HL-60 (cell line): ENCODE results near the gene ASB18.

Experiments
- DNase-seq, 2 experiments: peaks; one replicate each; pipeline ENCODE4 v3.0.0-alpha.2; 2010 to 2020; ENCODE audit warnings: low read depth in 1 of 2, low spot score in 1 of 2
- H3K27ac ChIP-seq: fragments of 250-450 bp; sonication (Bioruptor Pico); replicated peaks from 2 replicates; pipeline ENCODE4 v1.5.1; 2020; ENCODE audit warnings: mild to moderate bottlenecking, moderate library complexity
- H3K27me3 ChIP-seq: fragments of 250-450 bp; sonication (Bioruptor Pico); 2 replicates; pipeline ENCODE4 v1.5.1; 2021; ENCODE audit warnings: mild to moderate bottlenecking, moderate library complexity; ENCODE audit not compliant: insufficient read depth, poor library complexity, severe bottlenecking
- H3K4me3 ChIP-seq: replicated peaks from 2 replicates; pipeline ENCODE4 v1.5.1; 2011; ENCODE audit warnings: mild to moderate bottlenecking, control low read depth, low read length; ENCODE audit not compliant: insufficient read depth
- GABPA ChIP-seq: IDR thresholded peaks from 2 replicates; pipeline ENCODE4 v1.6.1; 2012; ENCODE audit warnings: low read depth
- POLR2AphosphoS5 ChIP-seq: IDR thresholded peaks from 2 replicates; pipeline ENCODE4 v1.6.1; 2012; ENCODE audit warnings: low read depth
- SPI1 ChIP-seq: IDR thresholded peaks from 2 replicates; pipeline ENCODE4 v1.6.1; 2012; ENCODE audit warnings: low read depth, mild to moderate bottlenecking, borderline replicate concordance
- TF ChIP-seq, protein P1 (sequence below): IDR thresholded peaks from 2 replicates; pipeline ENCODE4 v1.6.1; 2012; ENCODE audit warnings: low read depth; ENCODE audit not compliant: insufficient replicate concordance
- TF ChIP-seq, protein P2 (sequence below): IDR thresholded peaks from one replicate; pipeline ENCODE4 v1.5.1; 2011; ENCODE audit warnings: low read length, control low read depth, inconsistent platforms; ENCODE audit not compliant: insufficient read depth

Gene ASB18

DNA sequence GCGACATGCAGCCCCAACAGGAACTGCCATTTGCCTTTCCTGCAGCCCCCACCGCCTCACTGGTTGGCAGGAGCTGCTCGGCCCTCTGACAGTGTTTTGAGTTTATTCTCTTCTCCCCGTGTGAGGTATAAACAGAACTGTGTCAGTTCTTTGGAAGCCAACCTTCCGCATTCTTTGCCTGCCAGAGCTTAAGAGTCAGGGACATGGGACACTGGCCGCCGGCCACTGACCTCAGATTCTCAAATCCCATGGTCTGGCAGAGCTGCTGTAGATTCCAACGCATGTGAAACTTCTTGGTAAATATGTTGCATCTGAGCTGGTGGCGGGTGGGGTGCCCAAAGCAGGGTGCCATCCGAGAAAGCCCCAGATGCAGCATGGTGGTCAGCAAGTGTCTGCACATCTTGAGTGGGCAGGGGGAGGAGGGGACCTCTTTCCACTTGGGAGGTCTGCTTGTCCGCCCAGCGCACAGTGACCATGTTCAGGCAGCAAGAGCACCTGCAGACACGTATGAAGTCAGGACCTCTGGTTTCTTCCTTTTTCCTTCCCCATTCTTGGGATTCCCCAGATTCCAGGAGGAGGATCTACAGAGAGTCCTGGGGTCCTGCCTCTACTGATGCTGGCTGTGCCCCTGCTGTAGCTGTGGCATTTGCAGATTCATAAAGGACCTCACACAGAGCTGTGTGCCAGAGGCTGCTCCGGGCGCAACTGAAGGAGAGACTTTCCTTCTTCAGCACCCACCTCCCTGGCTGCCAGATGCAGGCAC lies 23.8 kb downstream of the ASB18 start:
- Histone ChIP-seq H3K27ac (no peak overlapping the region), H3K27me3 (peaks cover 7% of the 10 kb centered on the region), H3K4me3 (no peak overlapping the region)
- no peak for DNase-seq
- TF ChIP-seq SPI1 = no peak
- TF ChIP-seq, protein P1, sequence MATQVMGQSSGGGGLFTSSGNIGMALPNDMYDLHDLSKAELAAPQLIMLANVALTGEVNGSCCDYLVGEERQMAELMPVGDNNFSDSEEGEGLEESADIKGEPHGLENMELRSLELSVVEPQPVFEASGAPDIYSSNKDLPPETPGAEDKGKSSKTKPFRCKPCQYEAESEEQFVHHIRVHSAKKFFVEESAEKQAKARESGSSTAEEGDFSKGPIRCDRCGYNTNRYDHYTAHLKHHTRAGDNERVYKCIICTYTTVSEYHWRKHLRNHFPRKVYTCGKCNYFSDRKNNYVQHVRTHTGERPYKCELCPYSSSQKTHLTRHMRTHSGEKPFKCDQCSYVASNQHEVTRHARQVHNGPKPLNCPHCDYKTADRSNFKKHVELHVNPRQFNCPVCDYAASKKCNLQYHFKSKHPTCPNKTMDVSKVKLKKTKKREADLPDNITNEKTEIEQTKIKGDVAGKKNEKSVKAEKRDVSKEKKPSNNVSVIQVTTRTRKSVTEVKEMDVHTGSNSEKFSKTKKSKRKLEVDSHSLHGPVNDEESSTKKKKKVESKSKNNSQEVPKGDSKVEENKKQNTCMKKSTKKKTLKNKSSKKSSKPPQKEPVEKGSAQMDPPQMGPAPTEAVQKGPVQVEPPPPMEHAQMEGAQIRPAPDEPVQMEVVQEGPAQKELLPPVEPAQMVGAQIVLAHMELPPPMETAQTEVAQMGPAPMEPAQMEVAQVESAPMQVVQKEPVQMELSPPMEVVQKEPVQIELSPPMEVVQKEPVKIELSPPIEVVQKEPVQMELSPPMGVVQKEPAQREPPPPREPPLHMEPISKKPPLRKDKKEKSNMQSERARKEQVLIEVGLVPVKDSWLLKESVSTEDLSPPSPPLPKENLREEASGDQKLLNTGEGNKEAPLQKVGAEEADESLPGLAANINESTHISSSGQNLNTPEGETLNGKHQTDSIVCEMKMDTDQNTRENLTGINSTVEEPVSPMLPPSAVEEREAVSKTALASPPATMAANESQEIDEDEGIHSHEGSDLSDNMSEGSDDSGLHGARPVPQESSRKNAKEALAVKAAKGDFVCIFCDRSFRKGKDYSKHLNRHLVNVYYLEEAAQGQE = no peak
- TF ChIP-seq POLR2AphosphoS5 = no peak
- no peak for TF ChIP-seq GABPA
- TF ChIP-seq, protein P2, sequence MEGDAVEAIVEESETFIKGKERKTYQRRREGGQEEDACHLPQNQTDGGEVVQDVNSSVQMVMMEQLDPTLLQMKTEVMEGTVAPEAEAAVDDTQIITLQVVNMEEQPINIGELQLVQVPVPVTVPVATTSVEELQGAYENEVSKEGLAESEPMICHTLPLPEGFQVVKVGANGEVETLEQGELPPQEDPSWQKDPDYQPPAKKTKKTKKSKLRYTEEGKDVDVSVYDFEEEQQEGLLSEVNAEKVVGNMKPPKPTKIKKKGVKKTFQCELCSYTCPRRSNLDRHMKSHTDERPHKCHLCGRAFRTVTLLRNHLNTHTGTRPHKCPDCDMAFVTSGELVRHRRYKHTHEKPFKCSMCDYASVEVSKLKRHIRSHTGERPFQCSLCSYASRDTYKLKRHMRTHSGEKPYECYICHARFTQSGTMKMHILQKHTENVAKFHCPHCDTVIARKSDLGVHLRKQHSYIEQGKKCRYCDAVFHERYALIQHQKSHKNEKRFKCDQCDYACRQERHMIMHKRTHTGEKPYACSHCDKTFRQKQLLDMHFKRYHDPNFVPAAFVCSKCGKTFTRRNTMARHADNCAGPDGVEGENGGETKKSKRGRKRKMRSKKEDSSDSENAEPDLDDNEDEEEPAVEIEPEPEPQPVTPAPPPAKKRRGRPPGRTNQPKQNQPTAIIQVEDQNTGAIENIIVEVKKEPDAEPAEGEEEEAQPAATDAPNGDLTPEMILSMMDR = no peak

DNA sequence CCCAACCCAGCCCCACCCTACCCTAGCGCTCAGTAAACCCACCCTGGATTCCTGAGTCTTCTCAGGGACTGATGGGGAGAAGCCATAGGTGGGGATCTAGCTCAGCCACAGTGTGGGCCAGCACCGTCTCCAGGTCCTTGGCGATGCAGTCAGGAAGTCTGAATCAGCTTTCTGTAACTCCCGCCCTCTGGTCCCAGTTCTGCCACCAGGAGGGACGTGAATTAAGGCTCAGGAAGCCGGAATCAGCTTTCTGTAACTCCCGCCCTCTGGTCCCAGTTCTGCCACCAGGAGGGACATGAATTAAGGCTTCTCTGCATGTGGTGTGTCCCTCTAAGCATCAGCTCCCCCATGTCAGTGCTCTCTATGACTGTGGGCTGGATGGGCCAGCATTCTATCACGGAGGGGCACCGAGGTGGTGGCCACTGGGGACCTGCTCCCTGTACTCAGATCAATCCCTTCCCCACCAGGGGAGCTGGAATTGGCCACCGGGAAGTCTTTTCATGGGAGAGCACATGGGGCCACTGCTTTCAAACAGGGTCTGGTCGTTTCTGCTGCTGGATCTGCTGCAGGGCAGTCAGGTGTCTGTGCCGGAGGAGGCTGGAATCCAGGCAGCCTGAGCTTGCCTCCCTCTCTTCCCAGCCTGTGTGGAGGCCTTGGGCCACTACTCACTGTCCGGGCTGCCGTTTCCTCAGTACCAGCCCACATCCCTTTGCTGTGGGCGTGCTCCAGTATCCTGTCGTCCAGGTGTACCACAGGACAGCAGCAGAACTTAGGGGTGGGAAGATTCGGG lies 24.7 kb downstream of the ASB18 start:
- Histone ChIP-seq H3K27ac (no peak overlapping the region), H3K27me3 (peaks cover 7% of the 10 kb centered on the region), H3K4me3 (no peak overlapping the region)
- TF ChIP-seq, protein P2 = no peak
- TF ChIP-seq POLR2AphosphoS5 (no peak), GABPA (no peak), SPI1 (no peak)
- TF ChIP-seq, protein P1 = no peak
- DNase-seq = no peak

DNA sequence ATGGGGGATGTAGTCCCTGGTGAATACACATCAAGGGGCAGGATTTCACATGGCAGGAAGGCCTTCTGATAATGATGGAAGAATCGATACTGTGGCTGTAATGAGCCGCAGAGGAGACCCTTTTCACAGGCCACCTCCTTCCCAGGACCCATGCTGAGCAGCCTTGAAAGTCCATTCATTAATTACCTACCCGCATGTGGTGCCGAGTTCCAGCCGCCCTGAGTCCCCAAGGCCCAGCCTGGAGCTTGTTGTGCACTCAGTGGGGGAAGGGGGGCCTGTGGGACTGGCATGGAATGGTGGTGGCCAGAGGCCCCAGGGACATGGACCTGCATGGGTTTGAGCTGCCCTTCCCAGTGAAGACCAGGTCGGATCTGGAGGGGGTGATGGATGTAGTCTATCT lies 25.5 kb downstream of the ASB18 start:
- no peak for DNase-seq
- Histone ChIP-seq H3K27me3 (peaks cover 7% of the 10 kb centered on the region), H3K4me3 (no peak overlapping the region), H3K27ac (no peak overlapping the region)
- TF ChIP-seq SPI1 = no peak
- no peak for TF ChIP-seq GABPA
- TF ChIP-seq, protein P1 = no peak
- TF ChIP-seq, protein P2 = no peak
- no peak for TF ChIP-seq POLR2AphosphoS5
